IPS-18a (cell line): ENCODE data around the gene B3GALT5.
A peak's percentile ranks its signal among the peaks of the same experiment; 100 is the strongest.

Experiments used
- H3K27ac ChIP-seq: one replicate; pipeline ENCODE4 v1.5.1; 2013; ENCODE audit warnings: low read length
- H3K27me3 ChIP-seq: one replicate; pipeline ENCODE4 v1.6.1; 2013; ENCODE audit warnings: mild to moderate bottlenecking, low read length; ENCODE audit not compliant: control insufficient read depth, insufficient read depth
- H3K36me3 ChIP-seq: one replicate; pipeline ENCODE4 v1.6.1; 2013; ENCODE audit warnings: low read depth, low read length; ENCODE audit not compliant: control insufficient read depth
- H3K4me1 ChIP-seq: one replicate; pipeline ENCODE4 v1.6.1; 2013; ENCODE audit warnings: low read depth, low read length; ENCODE audit not compliant: control insufficient read depth
- H3K4me3 ChIP-seq: one replicate; pipeline ENCODE4 v1.5.1; 2013; ENCODE audit warnings: low read length
- H3K9ac ChIP-seq: one replicate; pipeline ENCODE4 v1.6.1; 2013; ENCODE audit warnings: mild to moderate bottlenecking, low read length, moderate library complexity
- H3K9me3 ChIP-seq: one replicate; pipeline ENCODE4 v1.6.1; 2013; ENCODE audit warnings: low read depth, low read length; ENCODE audit not compliant: control insufficient read depth

B3GALT5 gene

GRCh38 chr21:39587376-39587775 is 25.4 kb upstream of the B3GALT5 start:
- peaks cover 7% of the 10 kb centered on the region for H3K9me3 ChIP-seq
- H3K9ac ChIP-seq, result no peak overlapping the region

DNA sequence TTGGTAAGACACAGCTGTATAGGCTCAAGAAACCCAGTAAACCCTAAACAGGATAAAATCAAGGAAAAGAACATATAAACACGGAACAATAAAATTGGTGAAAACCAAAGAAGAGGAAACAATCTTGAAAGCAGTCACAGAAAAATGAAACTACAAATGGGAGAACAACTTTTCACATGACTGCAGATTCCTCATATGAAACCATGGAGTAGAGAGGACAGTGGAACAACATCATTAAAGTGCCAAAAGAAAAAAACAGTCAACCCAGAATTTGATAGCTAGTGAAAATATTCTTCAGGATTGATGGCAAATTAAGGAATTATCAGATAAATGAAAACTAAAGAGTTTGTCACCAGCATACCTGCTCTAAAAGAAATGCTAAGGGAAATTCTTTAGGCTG is 23.9 kb upstream of the B3GALT5 start:
- H3K27me3 ChIP-seq, result no peaks in the 10 kb centered on the region
- H3K9ac ChIP-seq, result no peak overlapping the region
- H3K4me3 ChIP-seq, result no peak overlapping the region
- no peak overlapping the region for H3K27ac ChIP-seq
- peaks cover 7% of the 10 kb centered on the region for H3K9me3 ChIP-seq
- H3K36me3 ChIP-seq, result no peaks in the 10 kb centered on the region
- no peaks in the 10 kb centered on the region for H3K4me1 ChIP-seq

More at GRCh38 chr21:39587376-39587775, 25.4 kb upstream of the B3GALT5 start:
- Histone ChIP-seq H3K4me3 (no peak overlapping the region), H3K27ac (no peak overlapping the region), H3K27me3 (no peaks in the 10 kb centered on the region), H3K36me3 (no peaks in the 10 kb centered on the region), H3K4me1 (no peaks in the 10 kb centered on the region)

GRCh38 chr21:39593522-39593921 is 19.2 kb upstream of the B3GALT5 start:
- Histone ChIP-seq H3K4me1 (no peaks in the 10 kb centered on the region), H3K4me3 (no peak overlapping the region), H3K27ac (no peak overlapping the region), H3K9me3 (peaks cover 2% of the 10 kb centered on the region), H3K36me3 (no peaks in the 10 kb centered on the region), H3K27me3 (no peaks in the 10 kb centered on the region), H3K9ac (no peak overlapping the region)

GRCh38 chr21:39595465-39595864 is 17.3 kb upstream of the B3GALT5 start:
- no peaks in the 10 kb centered on the region for H3K36me3 ChIP-seq
- H3K9me3 ChIP-seq, result no peaks in the 10 kb centered on the region
- no peak overlapping the region for H3K9ac ChIP-seq
- H3K27ac ChIP-seq, result no peak overlapping the region
- H3K4me3 ChIP-seq, result no peak overlapping the region
- H3K4me1 ChIP-seq, result no peaks in the 10 kb centered on the region
- no peaks in the 10 kb centered on the region for H3K27me3 ChIP-seq

GRCh38 chr21:39597595-39597994 is 15.1 kb upstream of the B3GALT5 start:
- Histone ChIP-seq H3K4me3 (no peak overlapping the region), H3K27me3 (no peaks in the 10 kb centered on the region), H3K4me1 (no peaks in the 10 kb centered on the region), H3K9ac (no peak overlapping the region), H3K9me3 (no peaks in the 10 kb centered on the region), H3K27ac (no peak overlapping the region), H3K36me3 (no peaks in the 10 kb centered on the region)

GRCh38 chr21:39599191-39599970 is 13.4 kb upstream of the B3GALT5 start:
- Histone ChIP-seq H3K27ac (no peak overlapping the region), H3K36me3 (no peaks in the 10 kb centered on the region), H3K27me3 (no peaks in the 10 kb centered on the region), H3K4me1 (no peaks in the 10 kb centered on the region), H3K9ac (no peak overlapping the region), H3K4me3 (no peak overlapping the region), H3K9me3 (no peaks in the 10 kb centered on the region)

DNA sequence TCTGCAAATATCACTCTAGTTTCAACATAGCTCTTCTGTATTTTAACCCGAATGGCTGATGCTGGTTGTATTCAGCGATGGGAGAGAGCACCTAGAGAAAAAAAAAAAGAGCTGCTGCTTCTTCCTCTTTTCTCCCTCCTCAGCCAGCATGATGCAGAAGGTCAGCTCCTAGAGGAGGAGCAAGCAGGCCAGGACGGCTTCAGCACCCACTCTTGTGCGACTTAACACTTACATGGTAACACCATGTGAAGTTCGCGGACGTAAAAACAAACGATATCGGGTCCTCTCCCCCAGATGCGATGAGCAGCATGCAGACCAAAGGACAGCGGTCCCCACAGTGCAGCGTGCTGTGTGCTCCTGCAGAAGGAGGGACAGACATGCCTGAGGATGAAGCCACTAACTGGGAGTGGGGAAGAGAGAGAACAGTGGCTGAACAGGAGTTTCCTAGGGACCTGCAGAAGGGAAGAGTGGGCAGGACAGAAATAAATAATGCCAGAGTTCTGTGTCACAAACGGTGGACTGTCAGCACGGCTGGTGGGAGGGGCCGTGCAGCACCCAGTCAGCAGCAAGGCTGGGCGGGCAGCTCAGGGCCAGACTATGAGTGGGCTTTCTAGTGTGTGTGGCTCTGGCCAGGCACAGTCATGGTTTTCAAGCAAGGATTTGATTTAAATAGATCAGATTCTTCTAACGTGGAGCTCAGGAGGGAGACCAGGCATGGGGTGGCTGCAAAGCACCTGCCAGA is 11.4 kb upstream of the B3GALT5 start:
- Histone ChIP-seq H3K4me3 (no peak overlapping the region), H3K4me1 (no peaks in the 10 kb centered on the region), H3K36me3 (no peaks in the 10 kb centered on the region), H3K27ac (no peak overlapping the region), H3K9me3 (no peaks in the 10 kb centered on the region), H3K9ac (no peak overlapping the region), H3K27me3 (no peaks in the 10 kb centered on the region)

DNA sequence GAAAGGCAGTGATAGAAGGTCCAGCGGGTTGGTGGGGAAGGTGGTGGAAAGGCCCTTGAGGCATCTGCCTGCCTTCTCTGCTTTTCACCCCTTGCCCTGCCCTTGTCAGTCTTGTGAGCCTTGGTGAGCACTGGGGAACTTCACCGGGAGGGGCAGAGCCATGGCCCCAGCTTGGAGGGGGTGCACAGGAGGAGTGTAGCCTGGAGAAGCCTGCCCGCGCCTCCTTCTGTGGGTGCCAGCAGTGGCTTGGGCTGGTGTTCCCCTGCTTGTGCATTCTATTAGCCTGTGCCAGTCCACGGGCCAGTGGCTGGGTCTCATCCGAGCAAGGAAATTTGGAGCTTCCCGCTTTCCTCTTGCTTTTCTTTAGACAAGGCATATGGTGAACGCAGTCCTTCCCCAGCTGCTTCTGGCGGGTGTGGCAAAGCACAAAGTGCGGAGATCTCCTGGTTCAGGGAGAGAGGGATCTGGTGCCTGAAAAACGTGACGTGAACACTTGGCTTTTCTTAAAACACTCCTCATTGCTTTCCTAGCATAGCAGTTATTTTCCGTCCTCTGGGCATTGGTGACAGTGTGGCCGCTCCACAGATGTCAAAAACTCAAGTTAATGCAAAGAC is 10.6 kb upstream of the B3GALT5 start:
- H3K9ac ChIP-seq, result no peak overlapping the region
- H3K36me3 ChIP-seq, result no peaks in the 10 kb centered on the region
- H3K27me3 ChIP-seq, result no peaks in the 10 kb centered on the region
- H3K27ac ChIP-seq, result no peak overlapping the region
- no peak overlapping the region for H3K4me3 ChIP-seq
- no peaks in the 10 kb centered on the region for H3K4me1 ChIP-seq
- H3K9me3 ChIP-seq, result no peaks in the 10 kb centered on the region

DNA sequence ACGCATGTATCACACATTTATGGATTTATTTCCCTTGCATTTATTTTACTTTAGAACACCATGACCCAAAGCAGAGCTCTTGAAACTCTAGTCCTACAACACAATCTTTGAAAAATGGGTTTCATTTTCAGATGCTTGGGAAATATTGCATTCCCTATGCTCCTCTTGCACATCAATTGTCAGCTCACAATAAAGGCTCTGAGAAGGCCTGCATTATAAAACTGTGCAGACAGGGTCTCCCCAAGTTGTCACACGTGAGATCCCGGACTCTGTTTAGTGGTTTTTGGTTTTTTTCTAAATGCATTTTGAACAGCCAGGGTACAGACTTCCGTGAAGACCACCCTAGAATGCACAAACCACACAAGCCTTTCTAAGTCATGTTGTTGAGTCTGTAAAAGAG is 9.9 kb upstream of the B3GALT5 start:
- H3K27ac ChIP-seq, result no peak overlapping the region
- no peaks in the 10 kb centered on the region for H3K27me3 ChIP-seq
- no peak overlapping the region for H3K4me3 ChIP-seq
- H3K36me3 ChIP-seq, result no peaks in the 10 kb centered on the region
- no peaks in the 10 kb centered on the region for H3K9me3 ChIP-seq
- no peak overlapping the region for H3K9ac ChIP-seq
- H3K4me1 ChIP-seq, result no peaks in the 10 kb centered on the region

DNA sequence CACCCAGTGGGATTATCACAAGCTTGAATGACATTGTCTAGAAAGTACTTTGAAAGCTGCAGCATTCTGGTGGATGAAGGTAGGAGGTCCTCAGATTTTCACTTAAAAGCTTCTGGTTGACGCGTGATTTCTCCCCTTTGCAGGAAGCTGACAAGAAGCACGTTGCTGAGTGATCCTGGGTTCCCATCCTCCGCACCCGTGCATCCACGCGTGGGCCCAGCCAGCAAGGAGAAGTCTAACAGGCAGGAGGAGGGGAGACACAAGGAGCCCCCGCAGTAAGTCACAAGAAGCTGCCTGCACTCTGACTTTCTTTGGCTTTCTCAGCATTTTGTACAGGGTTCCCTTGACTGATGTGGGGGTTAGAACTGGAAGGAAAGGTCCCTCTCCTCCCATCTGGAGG is 7.8 kb upstream of the B3GALT5 start:
- H3K4me3 ChIP-seq, result no peak overlapping the region
- no peaks in the 10 kb centered on the region for H3K4me1 ChIP-seq
- no peaks in the 10 kb centered on the region for H3K27me3 ChIP-seq

DNA sequence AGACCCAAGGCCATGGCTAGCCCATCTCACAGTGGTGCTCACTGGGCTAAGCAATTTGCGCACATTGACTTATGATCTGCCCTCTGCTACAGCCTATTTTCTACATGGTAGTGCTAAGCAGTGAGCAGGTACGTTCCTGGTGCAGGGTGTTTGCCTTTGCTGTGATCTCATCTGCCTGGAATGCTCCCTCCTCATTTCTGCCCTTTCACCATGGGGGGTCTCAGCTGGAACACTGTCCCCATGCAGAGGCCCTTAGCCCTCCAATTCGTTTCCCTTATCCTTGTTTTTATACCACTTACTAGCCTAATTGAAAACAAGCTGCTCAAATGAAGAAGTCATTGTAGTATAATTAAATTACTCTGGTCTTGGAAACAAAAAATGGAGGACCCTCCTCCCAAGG is 2.0 kb upstream of the B3GALT5 start:
- H3K27me3 ChIP-seq, result no peaks in the 10 kb centered on the region
- H3K9ac ChIP-seq, result no peak overlapping the region
- H3K36me3 ChIP-seq, result peaks cover 11% of the 10 kb centered on the region
- no peaks in the 10 kb centered on the region for H3K9me3 ChIP-seq
- peak overlapping the region; percentile 84 for H3K4me3 ChIP-seq
- H3K27ac ChIP-seq, result no peak overlapping the region
- peaks cover 25% of the 10 kb centered on the region for H3K4me1 ChIP-seq

More for the DNA sequence above, 7.8 kb upstream of the B3GALT5 start:
- Histone ChIP-seq H3K27ac (no peak overlapping the region), H3K9me3 (no peaks in the 10 kb centered on the region), H3K36me3 (peaks cover 5% of the 10 kb centered on the region), H3K9ac (no peak overlapping the region)
